GM12872 (cell line): ENCODE data around the gene PLEKHA6.

ENCODE experiments used
- CTCF ChIP-seq: IDR thresholded peaks from 3 replicates; pipeline ENCODE4 v1.5.1; 2011; ENCODE audit warnings: low read depth, mild to moderate bottlenecking, low read length, moderate library complexity; ENCODE audit not compliant: insufficient read depth

PLEKHA6 gene

GRCh38 chr1:204338997-204339396, 20.7 kb downstream of the PLEKHA6 start:
- TF ChIP-seq CTCF = no peak

GRCh38 chr1:204338360-204338759, 21.4 kb downstream of the PLEKHA6 start:
- TF ChIP-seq CTCF = no peak

GRCh38 chr1:204337583-204337982, 22.1 kb downstream of the PLEKHA6 start:
- no peak for TF ChIP-seq CTCF

- TF ChIP-seq CTCF = no peak
These were observed 22.7 kb downstream of the PLEKHA6 start for GRCh38 chr1:204337036-204337429.

- TF ChIP-seq CTCF = no peak
These were observed 23.2 kb downstream of the PLEKHA6 start for GRCh38 chr1:204336421-204337035.

GRCh38 chr1:204335533-204335932, 24.2 kb downstream of the PLEKHA6 start:
- TF ChIP-seq CTCF = no peak

GRCh38 chr1:204335085-204335484, 24.6 kb downstream of the PLEKHA6 start:
- TF ChIP-seq CTCF = no peak
